HL-60 (cell line): ENCODE measurements around the gene CR2.

ENCODE experiments used
- DNase-seq, 2 experiments: peaks; one replicate each; pipeline ENCODE4 v3.0.0-alpha.2; 2010 to 2020; ENCODE audit warnings: low read depth in 1 of 2, low spot score in 1 of 2
- H3K27ac ChIP-seq: fragments of 250-450 bp; sonication (Bioruptor Pico); replicated peaks from 2 replicates; pipeline ENCODE4 v1.5.1; 2020; ENCODE audit warnings: mild to moderate bottlenecking, moderate library complexity
- H3K27me3 ChIP-seq: fragments of 250-450 bp; sonication (Bioruptor Pico); 2 replicates; pipeline ENCODE4 v1.5.1; 2021; ENCODE audit warnings: mild to moderate bottlenecking, moderate library complexity; ENCODE audit not compliant: insufficient read depth, poor library complexity, severe bottlenecking
- H3K4me3 ChIP-seq: replicated peaks from 2 replicates; pipeline ENCODE4 v1.5.1; 2011; ENCODE audit warnings: mild to moderate bottlenecking, control low read depth, low read length; ENCODE audit not compliant: insufficient read depth
- GABPA ChIP-seq: IDR thresholded peaks from 2 replicates; pipeline ENCODE4 v1.6.1; 2012; ENCODE audit warnings: low read depth
- POLR2AphosphoS5 ChIP-seq: IDR thresholded peaks from 2 replicates; pipeline ENCODE4 v1.6.1; 2012; ENCODE audit warnings: low read depth
- REST ChIP-seq: IDR thresholded peaks from 2 replicates; pipeline ENCODE4 v1.6.1; 2012; ENCODE audit warnings: low read depth; ENCODE audit not compliant: insufficient replicate concordance
- SPI1 ChIP-seq: IDR thresholded peaks from 2 replicates; pipeline ENCODE4 v1.6.1; 2012; ENCODE audit warnings: low read depth, mild to moderate bottlenecking, borderline replicate concordance
- TF ChIP-seq, protein P1 (sequence below): IDR thresholded peaks from one replicate; pipeline ENCODE4 v1.5.1; 2011; ENCODE audit warnings: low read length, control low read depth, inconsistent platforms; ENCODE audit not compliant: insufficient read depth

CR2 gene

DNA sequence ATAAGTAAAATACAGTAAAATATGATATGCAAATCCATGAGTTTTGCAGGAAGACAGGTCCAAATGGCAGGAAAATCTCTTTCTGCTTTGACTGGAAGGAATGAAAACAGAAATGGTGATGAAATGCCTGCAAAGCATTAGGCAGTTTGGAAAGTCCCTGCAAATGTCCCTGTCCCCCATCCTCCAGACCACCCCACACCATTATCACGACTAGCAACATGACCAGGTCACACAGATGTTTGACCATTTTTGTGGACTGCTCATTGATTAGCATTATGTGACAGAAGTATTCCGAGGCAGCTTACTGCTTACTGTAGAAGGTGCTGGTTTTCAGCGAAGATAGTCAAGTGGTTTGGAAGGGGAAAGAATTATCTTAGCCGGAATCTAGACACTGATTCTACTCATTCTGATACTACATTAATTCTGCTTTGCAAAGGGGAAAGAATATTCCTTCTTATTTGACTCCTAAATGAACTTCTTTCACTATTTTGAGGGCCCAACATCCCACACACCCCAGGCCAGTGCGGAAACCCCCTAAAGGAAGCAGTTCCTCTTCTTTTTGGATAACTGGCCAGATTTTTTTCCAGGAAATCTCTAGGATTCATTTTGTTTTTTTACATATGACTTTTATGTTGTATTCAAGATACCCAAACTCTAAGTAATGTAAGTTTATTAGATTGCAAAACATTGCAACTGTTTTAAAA, 9.5 kb upstream of the CR2 start:
- H3K27ac ChIP-seq, result no peak overlapping the region
- no peaks in the 10 kb centered on the region for H3K27me3 ChIP-seq
- DNase-seq, result no peak
- TF ChIP-seq GABPA (no peak), REST (no peak), POLR2AphosphoS5 (no peak), SPI1 (no peak)
- TF ChIP-seq, protein P1, sequence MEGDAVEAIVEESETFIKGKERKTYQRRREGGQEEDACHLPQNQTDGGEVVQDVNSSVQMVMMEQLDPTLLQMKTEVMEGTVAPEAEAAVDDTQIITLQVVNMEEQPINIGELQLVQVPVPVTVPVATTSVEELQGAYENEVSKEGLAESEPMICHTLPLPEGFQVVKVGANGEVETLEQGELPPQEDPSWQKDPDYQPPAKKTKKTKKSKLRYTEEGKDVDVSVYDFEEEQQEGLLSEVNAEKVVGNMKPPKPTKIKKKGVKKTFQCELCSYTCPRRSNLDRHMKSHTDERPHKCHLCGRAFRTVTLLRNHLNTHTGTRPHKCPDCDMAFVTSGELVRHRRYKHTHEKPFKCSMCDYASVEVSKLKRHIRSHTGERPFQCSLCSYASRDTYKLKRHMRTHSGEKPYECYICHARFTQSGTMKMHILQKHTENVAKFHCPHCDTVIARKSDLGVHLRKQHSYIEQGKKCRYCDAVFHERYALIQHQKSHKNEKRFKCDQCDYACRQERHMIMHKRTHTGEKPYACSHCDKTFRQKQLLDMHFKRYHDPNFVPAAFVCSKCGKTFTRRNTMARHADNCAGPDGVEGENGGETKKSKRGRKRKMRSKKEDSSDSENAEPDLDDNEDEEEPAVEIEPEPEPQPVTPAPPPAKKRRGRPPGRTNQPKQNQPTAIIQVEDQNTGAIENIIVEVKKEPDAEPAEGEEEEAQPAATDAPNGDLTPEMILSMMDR, result no peak
- no peak overlapping the region for H3K4me3 ChIP-seq

DNA sequence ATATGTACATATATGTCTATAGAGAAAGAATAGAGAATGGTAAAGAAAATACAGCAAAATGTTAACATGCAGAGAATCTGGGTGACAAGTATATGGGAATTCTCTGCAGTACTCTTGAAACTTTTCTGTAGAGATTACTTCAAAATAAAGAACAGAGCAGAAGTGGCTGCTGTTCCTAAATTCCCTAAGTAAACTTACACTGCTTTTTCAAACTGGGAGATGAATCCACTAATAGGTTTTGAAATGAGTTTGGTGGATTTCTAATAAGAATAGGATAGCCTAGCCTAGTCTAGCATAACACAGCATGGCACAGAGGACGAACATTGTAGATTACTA, 450 bp upstream of the CR2 start:
- Histone ChIP-seq H3K4me3 (no peak overlapping the region), H3K27me3 (peaks cover 31% of the 10 kb centered on the region), H3K27ac (no peak overlapping the region)
- no peak for DNase-seq
- TF ChIP-seq GABPA, result no peak
- TF ChIP-seq, protein P1, result no peak
- no peak for TF ChIP-seq SPI1

DNA sequence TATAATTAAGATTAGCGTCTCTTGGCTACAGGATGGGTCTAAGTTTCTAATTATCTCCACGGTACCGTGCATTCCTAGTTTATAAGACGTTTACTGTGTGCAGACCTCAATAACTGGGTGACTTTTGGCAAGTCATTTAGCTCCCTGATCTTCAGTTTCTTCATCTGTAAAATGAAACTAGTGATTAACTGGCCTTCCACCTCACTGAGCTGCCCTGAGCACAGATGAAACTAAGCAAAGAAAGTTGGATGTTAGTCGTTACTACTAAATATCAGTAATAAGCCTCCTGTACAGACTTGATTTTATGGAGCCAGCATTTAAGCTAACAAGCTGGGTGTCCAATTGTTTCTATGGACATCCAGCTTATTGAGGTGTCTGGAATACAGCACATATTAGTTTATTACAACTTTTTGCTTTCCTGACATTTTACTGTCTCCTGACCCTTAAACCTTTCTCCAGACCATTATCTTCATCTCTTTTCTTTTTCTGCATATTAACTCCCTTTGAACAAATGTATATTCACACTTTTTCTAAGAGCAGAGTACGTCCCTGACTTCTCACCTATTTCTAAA, 1.1 kb downstream of the CR2 start:
- no peak overlapping the region for H3K27ac ChIP-seq
- peaks cover 31% of the 10 kb centered on the region for H3K27me3 ChIP-seq
- TF ChIP-seq POLR2AphosphoS5 (no peak), GABPA (no peak), REST (no peak), SPI1 (no peak)
- TF ChIP-seq, protein P1, result no peak
- DNase-seq, result no peak
- no peak overlapping the region for H3K4me3 ChIP-seq

DNA sequence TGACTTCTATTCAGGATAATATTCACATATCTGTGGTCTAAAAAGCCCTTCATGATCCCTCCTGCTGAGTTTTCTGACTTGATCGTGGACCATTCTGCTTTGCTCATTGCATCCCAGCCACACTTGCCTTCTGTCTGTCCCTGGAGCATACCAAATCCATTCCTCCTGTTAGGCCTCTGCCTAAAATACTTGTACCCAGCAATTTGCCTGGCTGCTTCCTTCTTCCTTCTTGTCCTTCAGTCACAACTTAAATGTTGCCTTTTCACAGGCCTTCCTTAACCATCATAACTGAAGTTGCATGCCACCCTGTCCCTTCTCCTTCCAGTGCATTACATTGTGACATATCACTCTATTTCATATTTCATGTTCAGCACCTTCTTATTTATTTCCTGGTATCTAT, 4.3 kb downstream of the CR2 start:
- Histone ChIP-seq H3K4me3 (no peak overlapping the region), H3K27ac (no peak overlapping the region), H3K27me3 (peaks cover 23% of the 10 kb centered on the region)
- TF ChIP-seq POLR2AphosphoS5, result no peak
- no peak for TF ChIP-seq REST
- no peak for TF ChIP-seq SPI1
- TF ChIP-seq, protein P1, result no peak
- no peak for TF ChIP-seq GABPA
- DNase-seq, result no peak
